ENCODE results near the gene ABCF2. TPM values are rescaled to one million over a fixed set of nuclear protein-coding genes. Genes with fewer than 3 reads are reported as not detected.
A peak's percentile ranks its signal among the peaks of the same experiment; 100 is the strongest.

Gene ABCF2
- total and polyA plus RNA-seq, 8 donors: 7.1 to 13.6 (median 11.0) TPM

- WGBS, 2 donors: 88 to 90% methylated on average over 44 of the region's 44 CpGs
- DNase-seq (peak in 1 of 6 donors; percentile 58), ATAC-seq (no peak), FAIRE-seq (no peak)
- intact Hi-C loops (cut with DNase I): no loop called here
- Histone ChIP-seq H3K27me3 (no peaks in the 10 kb centered on the region), H3K36me3 (peaks cover 0 to 25% (median 4%) of the 10 kb centered on the region in 3 donors), H3K4me3 (no peak overlapping the region), H3K27ac (no peak overlapping the region), H3K9me3 (no peaks in the 10 kb centered on the region), H3K4me1 (peaks cover 5 to 11% (median 7%) of the 10 kb centered on the region in 3 donors)
- TF ChIP-seq CTCF (IDR thresholded peaks at IDR 0.05): no peak
Observed at GRCh38 chr7:151237244-151238189, 10.5 kb upstream of the ABCF2 start.

DNA sequence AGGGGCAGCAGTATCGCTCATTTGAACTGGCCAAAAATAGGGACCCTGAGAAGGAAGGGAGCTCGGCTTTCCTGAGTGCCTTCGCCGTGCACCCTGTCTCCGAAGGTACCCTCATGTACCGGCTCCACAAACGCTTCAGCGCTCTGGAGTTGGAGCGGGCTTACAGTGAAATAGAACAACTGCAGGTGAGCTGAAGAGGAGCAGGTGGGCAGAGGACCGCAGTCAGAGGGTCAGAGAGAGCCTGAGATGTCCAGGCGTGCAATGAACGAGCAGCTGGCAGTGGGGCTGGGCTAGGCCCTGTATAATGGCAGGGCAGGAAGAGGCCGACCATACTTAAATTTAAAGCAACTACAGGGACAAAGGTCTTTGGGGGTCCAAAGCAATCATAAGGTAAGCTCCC lies 9.4 kb upstream of the ABCF2 start:
- Histone ChIP-seq H3K36me3 (peaks cover 0 to 25% (median 4%) of the 10 kb centered on the region in 3 donors), H3K27ac (no peak overlapping the region), H3K9me3 (no peaks in the 10 kb centered on the region), H3K27me3 (no peaks in the 10 kb centered on the region), H3K4me3 (no peak overlapping the region), H3K4me1 (peaks cover 5 to 14% (median 7%) of the 10 kb centered on the region in 3 donors)
- TF ChIP-seq CTCF (IDR thresholded peaks at IDR 0.05): no peak
- DNase-seq (no peak), ATAC-seq (no peak), FAIRE-seq (no peak)
- intact Hi-C loops (cut with DNase I): no loop called here
- 89 to 91% methylated on average over 13 of the region's 13 CpGs for WGBS, 2 donors

DNA sequence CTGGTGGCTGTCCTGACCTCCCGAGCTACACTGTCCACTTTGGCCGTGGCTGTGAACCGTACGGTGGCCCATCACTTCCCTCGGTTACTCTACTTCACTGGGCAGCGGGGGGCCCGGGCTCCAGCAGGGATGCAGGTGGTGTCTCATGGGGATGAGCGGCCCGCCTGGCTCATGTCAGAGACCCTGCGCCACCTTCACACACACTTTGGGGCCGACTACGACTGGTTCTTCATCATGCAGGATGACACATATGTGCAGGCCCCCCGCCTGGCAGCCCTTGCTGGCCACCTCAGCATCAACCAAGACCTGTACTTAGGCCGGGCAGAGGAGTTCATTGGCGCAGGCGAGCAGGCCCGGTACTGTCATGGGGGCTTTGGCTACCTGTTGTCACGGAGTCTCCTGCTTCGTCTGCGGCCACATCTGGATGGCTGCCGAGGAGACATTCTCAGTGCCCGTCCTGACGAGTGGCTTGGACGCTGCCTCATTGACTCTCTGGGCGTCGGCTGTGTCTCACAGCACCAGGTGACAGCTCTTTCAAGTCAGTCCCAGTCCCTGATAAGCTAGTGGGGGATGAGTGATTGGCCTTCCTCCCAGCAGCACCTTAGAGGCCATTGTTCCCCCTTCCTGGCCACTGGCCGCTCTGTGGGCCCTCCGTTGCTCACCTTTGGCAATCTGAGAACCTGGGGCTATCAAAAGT lies 8.2 kb upstream of the ABCF2 start:
- H3K27ac ChIP-seq: no peak overlapping the region
- no peak overlapping the region for H3K4me3 ChIP-seq
- DNase-seq: peak in 1 of 6 donors; percentile 70
- TF ChIP-seq CTCF (IDR thresholded peaks at IDR 0.05): no peak
- no peak for ATAC-seq
- WGBS, 2 donors: 87 to 90% methylated on average over 27 to 28 of the region's 28 CpGs
- FAIRE-seq: no peak
- peaks cover 5 to 14% (median 7%) of the 10 kb centered on the region in 3 donors for H3K4me1 ChIP-seq
- intact Hi-C loops (cut with DNase I): no loop called here
- peaks cover 0 to 25% (median 4%) of the 10 kb centered on the region in 3 donors for H3K36me3 ChIP-seq
- H3K9me3 ChIP-seq: no peaks in the 10 kb centered on the region
- no peaks in the 10 kb centered on the region for H3K27me3 ChIP-seq

DNA sequence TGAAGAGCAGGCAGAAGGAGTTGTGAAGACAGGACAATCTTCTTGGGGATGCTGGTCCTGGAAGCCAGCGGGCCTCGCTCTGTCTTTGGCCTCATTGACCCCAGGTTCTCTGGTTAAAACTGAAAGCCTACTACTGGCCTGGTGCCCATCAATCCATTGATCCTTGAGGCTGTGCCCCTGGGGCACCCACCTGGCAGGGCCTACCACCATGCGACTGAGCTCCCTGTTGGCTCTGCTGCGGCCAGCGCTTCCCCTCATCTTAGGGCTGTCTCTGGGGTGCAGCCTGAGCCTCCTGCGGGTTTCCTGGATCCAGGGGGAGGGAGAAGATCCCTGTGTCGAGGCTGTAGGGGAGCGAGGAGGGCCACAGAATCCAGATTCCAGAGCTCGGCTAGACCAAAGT lies 6.8 kb upstream of the ABCF2 start:
- ATAC-seq (no peak), FAIRE-seq (no peak), DNase-seq (no peak)
- Histone ChIP-seq H3K4me1 (peaks cover 5 to 14% (median 7%) of the 10 kb centered on the region in 3 donors), H3K4me3 (peak overlapping the region in 3 of 4 donors; percentile 75 to 99 (median 99)), H3K27ac (no peak overlapping the region), H3K27me3 (no peaks in the 10 kb centered on the region), H3K9me3 (no peaks in the 10 kb centered on the region), H3K36me3 (peaks cover 0 to 25% (median 4%) of the 10 kb centered on the region in 3 donors)
- WGBS, 2 donors: 50 to 61% methylated on average over 9 of the region's 9 CpGs
- no peak for TF ChIP-seq CTCF (IDR thresholded peaks at IDR 0.05)
- intact Hi-C loops (cut with DNase I): no loop called here
